Hepatocyte (in vitro differentiated cells): ENCODE data around the gene HS3ST5. TPM values are rescaled to one million over a fixed set of nuclear protein-coding genes. Genes with fewer than 3 reads are reported as not detected.

Experiments used
- DNase-seq: peaks from one replicate; pipeline ENCODE4 v3.0.0-alpha.2; 2016; ENCODE audit warnings: low spot score
- H2AFZ ChIP-seq: fragments of 200-600 bp; sonication (generic); 2 replicates; pipeline ENCODE4 v1.6.0; 2016; ENCODE audit warnings: antibody characterized with exemption, mild to moderate bottlenecking
- H3K27ac ChIP-seq: fragments of 200-600 bp; sonication (generic); 2 replicates; pipeline ENCODE4 v1.5.1; 2016; ENCODE audit warnings: mild to moderate bottlenecking
- H3K27me3 ChIP-seq: fragments of 200-600 bp; sonication (generic); 2 replicates; pipeline ENCODE4 v1.6.1; 2016
- H3K36me3 ChIP-seq: fragments of 200-600 bp; sonication (generic); replicated peaks from 2 replicates; pipeline ENCODE4 v1.5.1; 2016; ENCODE audit warnings: low read depth; ENCODE audit not compliant: insufficient read depth
- H3K4me1 ChIP-seq: fragments of 200-600 bp; sonication (generic); 2 replicates; pipeline ENCODE4 v1.5.1; 2016; ENCODE audit warnings: mild to moderate bottlenecking, moderate library complexity; ENCODE audit not compliant: insufficient read depth
- H3K4me2 ChIP-seq: fragments of 200-600 bp; sonication (generic); 2 replicates; pipeline ENCODE4 v1.6.0; 2016
- H3K4me3 ChIP-seq: fragments of 200-600 bp; sonication (generic); 2 replicates; pipeline ENCODE4 v1.5.1; 2016; ENCODE audit warnings: mild to moderate bottlenecking
- H3K79me2 ChIP-seq: fragments of 200-600 bp; sonication (generic); 2 replicates; pipeline ENCODE4 v1.6.0; 2017; ENCODE audit warnings: mild to moderate bottlenecking
- H3K9me2 ChIP-seq: fragments of 200-600 bp; sonication (generic); replicated peaks from 2 replicates; pipeline ENCODE4 v1.6.0; 2017; ENCODE audit warnings: mild to moderate bottlenecking; ENCODE audit not compliant: insufficient read depth
- H3K9me3 ChIP-seq: fragments of 200-600 bp; sonication (generic); 2 replicates; pipeline ENCODE4 v1.5.1; 2016; ENCODE audit warnings: low read depth, mild to moderate bottlenecking
- H4K20me1 ChIP-seq: fragments of 200-600 bp; sonication (generic); 2 replicates; pipeline ENCODE4 v1.6.0; 2016; ENCODE audit warnings: mild to moderate bottlenecking; ENCODE audit not compliant: insufficient read depth, poor library complexity, severe bottlenecking
- EZH2 ChIP-seq: fragments of 200-600 bp; sonication (generic); IDR thresholded peaks from 2 replicates; pipeline ENCODE4 v1.6.1; 2016; ENCODE audit warnings: antibody characterized with exemption, mild to moderate bottlenecking, borderline replicate concordance
- EZH2phosphoT487 ChIP-seq: fragments of 200-600 bp; sonication (generic); IDR thresholded peaks from one replicate; pipeline ENCODE4 v1.6.1; 2018; ENCODE audit warnings: antibody characterized with exemption, mild to moderate bottlenecking, low read depth, moderate library complexity; ENCODE audit not compliant: unreplicated experiment, severe bottlenecking
- WGBS: methylation state at CpG from one replicate; pipeline ENCODE4 v1.1.6; 2016; ENCODE audit warnings: low lambda C conversion rate; ENCODE audit errors: missing lambda C conversion rate; 5-methylcytosine and 5-hydroxymethylcytosine counted together
- polyA plus RNA-seq: library from polyadenylated mRNA; unstranded; fragments of >200 nt; fragmentation: Nextera tagmentation; extraction: Ambion mirVana; gene quantifications from 2 replicates; pipeline ENCODE4 v1.2.1, GENCODE V29; 2016
- total RNA-seq: library from RNA; depleted of rRNA; stranded (reverse); fragments of >200 nt; gene quantifications from 2 replicates; pipeline ENCODE4 v1.2.3, GENCODE V29; 2014
- TF ChIP-seq, protein P1 (sequence below): fragments of 200-600 bp; sonication (generic); IDR thresholded peaks from 2 replicates; pipeline ENCODE4 v1.5.1; 2016; ENCODE audit warnings: antibody characterized with exemption, mild to moderate bottlenecking; ENCODE audit not compliant: poor library complexity

Gene HS3ST5
- total and polyA plus RNA-seq, 2 experiments from 2014 or later = 0.73 to 1.4 TPM

DNA sequence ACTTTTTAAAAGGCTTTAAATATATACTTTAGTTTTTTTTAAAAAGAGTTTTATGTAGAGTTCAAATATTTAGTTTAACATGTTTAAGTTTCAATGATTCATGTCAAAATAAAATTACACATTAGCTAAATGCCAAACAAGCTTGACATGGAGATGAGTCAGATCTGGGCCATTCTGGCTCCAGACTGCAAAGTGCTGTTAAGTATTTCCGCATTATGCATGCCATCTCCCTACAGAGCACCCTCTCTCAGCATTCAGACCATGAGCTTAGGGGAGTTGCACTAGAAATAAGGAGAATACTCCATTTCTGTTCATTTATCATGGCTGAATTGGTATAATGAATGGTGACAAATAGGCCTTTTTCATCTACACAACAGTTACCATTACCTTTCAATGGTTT lies 21.5 kb upstream of the HS3ST5 start:
- no peaks in the 10 kb centered on the region for H4K20me1 ChIP-seq
- 40% methylated on average over 1 of the region's 1 CpG for WGBS
- H3K27ac ChIP-seq = no peak overlapping the region
- no peaks in the 10 kb centered on the region for H3K27me3 ChIP-seq
- H3K4me1 ChIP-seq = peaks cover 6% of the 10 kb centered on the region
- H3K36me3 ChIP-seq = no peaks in the 10 kb centered on the region
- TF ChIP-seq, protein P1, sequence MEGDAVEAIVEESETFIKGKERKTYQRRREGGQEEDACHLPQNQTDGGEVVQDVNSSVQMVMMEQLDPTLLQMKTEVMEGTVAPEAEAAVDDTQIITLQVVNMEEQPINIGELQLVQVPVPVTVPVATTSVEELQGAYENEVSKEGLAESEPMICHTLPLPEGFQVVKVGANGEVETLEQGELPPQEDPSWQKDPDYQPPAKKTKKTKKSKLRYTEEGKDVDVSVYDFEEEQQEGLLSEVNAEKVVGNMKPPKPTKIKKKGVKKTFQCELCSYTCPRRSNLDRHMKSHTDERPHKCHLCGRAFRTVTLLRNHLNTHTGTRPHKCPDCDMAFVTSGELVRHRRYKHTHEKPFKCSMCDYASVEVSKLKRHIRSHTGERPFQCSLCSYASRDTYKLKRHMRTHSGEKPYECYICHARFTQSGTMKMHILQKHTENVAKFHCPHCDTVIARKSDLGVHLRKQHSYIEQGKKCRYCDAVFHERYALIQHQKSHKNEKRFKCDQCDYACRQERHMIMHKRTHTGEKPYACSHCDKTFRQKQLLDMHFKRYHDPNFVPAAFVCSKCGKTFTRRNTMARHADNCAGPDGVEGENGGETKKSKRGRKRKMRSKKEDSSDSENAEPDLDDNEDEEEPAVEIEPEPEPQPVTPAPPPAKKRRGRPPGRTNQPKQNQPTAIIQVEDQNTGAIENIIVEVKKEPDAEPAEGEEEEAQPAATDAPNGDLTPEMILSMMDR = no peak
- TF ChIP-seq EZH2phosphoT487 = no peak
- no peak for TF ChIP-seq EZH2
- no peaks in the 10 kb centered on the region for H3K9me2 ChIP-seq
- no peaks in the 10 kb centered on the region for H3K79me2 ChIP-seq
- H3K4me3 ChIP-seq = no peak overlapping the region
- no peak overlapping the region for H2AFZ ChIP-seq
- no peak overlapping the region for H3K4me2 ChIP-seq
- H3K9me3 ChIP-seq = no peaks in the 10 kb centered on the region
- DNase-seq = peak; percentile 52

DNA sequence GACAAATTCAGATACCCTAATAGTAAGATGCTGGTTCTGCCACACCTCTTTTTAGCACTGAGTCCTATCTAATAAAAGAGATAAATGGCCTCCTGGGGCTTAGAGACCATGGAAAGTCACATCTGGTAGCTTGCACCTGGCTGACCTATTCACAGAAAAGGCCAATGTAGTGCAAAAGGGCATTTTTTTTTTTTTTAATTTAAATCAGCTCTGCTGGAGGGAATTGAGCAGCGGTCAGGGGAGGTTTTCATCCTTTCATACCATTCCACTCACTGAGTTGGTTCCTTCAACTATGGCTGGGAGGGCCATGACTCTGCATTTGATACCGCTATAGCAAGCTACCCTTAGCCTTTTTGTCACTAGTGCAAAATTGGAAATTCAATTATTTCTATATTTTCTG lies 20.1 kb upstream of the HS3ST5 start:
- Histone ChIP-seq H3K4me1 (peaks cover 6% of the 10 kb centered on the region), H3K9me2 (no peaks in the 10 kb centered on the region), H3K79me2 (no peaks in the 10 kb centered on the region), H3K27ac (no peak overlapping the region), H3K4me3 (no peak overlapping the region), H3K36me3 (no peaks in the 10 kb centered on the region), H2AFZ (no peak overlapping the region), H3K27me3 (no peaks in the 10 kb centered on the region), H4K20me1 (no peaks in the 10 kb centered on the region), H3K9me3 (no peaks in the 10 kb centered on the region), H3K4me2 (no peak overlapping the region)
- no peak for DNase-seq
- 100% methylated on average over 2 of the region's 2 CpGs for WGBS
- TF ChIP-seq EZH2phosphoT487 (no peak), EZH2 (no peak)
- TF ChIP-seq, protein P1 = no peak

DNA sequence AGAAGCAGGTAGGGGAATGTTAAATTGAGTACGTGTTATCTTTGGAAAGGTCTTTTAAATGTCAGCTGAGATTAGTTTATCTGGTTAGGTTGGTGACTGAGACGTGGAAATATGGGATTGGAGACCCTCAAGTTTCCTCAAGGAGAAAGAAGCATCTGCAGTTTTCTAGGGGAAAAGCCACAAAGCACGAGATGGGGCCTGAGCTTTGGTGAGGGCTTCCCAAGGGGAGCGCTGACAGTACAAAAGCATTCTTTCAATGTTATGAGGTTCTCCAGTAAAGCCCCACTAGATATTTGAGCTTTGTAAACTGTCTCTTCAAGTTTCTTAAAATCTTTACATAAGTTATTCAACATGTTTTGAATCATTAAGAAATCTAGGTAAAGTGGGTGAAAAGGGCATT lies 19.6 kb upstream of the HS3ST5 start:
- no peaks in the 10 kb centered on the region for H3K9me2 ChIP-seq
- H3K27ac ChIP-seq = no peak overlapping the region
- TF ChIP-seq EZH2 = no peak
- TF ChIP-seq EZH2phosphoT487 = no peak
- TF ChIP-seq, protein P1 = no peak
- no peaks in the 10 kb centered on the region for H3K9me3 ChIP-seq
- no peaks in the 10 kb centered on the region for H4K20me1 ChIP-seq
- H3K27me3 ChIP-seq = no peaks in the 10 kb centered on the region
- peaks cover 6% of the 10 kb centered on the region for H3K4me1 ChIP-seq
- H3K79me2 ChIP-seq = no peaks in the 10 kb centered on the region
- no peak for DNase-seq
- 71% methylated on average over 4 of the region's 4 CpGs for WGBS
- H3K36me3 ChIP-seq = no peaks in the 10 kb centered on the region
- H2AFZ ChIP-seq = no peak overlapping the region
- H3K4me2 ChIP-seq = no peak overlapping the region
- no peak overlapping the region for H3K4me3 ChIP-seq

DNA sequence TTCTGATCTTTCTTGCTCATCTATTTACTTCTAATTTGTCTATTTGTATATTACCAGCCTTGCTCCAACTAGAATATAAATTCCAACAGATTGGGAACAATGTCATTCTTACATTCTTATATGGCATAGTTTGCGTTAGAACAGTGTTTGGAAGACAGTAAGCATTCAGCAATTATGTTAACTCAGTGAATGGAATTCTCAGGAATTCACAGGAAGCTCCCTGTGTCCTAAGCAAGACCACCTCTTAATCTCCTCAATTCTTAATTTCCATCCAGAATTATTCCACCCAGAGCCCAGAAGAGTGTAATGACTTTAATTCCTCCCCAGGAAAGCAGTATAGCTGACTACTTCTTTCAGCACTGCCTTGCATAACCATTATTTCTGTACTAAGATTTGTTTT lies 18.2 kb upstream of the HS3ST5 start:
- no peak for TF ChIP-seq EZH2
- TF ChIP-seq EZH2phosphoT487 = no peak
- TF ChIP-seq, protein P1 = no peak
- Histone ChIP-seq H3K4me1 (peaks cover 6% of the 10 kb centered on the region), H3K4me3 (no peak overlapping the region), H3K4me2 (no peak overlapping the region), H3K36me3 (no peaks in the 10 kb centered on the region), H3K27me3 (no peaks in the 10 kb centered on the region), H4K20me1 (no peaks in the 10 kb centered on the region), H3K27ac (no peak overlapping the region), H3K79me2 (no peaks in the 10 kb centered on the region), H2AFZ (no peak overlapping the region), H3K9me2 (no peaks in the 10 kb centered on the region), H3K9me3 (no peaks in the 10 kb centered on the region)
- DNase-seq = no peak
- 78% methylated on average over 1 of the region's 1 CpG for WGBS
